ENCODE measurements around the gene AASS.

AASS gene

DNA sequence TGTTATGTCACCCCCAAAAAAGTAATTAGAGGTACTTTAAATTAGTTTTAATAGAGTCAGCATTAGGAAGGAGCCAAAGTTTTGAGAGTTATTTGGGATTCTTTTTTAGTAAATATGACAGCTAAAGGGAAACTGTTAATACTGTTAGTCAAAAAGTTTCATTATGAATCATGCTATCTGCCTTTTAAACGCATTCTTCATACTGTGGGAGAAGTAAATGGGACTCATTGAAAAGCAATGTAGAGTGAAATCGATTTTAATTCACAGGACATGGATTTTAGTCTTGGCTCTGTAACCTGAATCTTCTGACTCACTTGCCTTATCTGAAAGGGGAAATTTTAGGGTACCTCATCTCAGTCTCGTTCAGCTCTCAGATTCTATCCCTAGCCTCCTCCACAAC, 105.1 kb downstream of the AASS start:
- no peak for DNase-seq (ENCODE audit: low read depth)

DNA sequence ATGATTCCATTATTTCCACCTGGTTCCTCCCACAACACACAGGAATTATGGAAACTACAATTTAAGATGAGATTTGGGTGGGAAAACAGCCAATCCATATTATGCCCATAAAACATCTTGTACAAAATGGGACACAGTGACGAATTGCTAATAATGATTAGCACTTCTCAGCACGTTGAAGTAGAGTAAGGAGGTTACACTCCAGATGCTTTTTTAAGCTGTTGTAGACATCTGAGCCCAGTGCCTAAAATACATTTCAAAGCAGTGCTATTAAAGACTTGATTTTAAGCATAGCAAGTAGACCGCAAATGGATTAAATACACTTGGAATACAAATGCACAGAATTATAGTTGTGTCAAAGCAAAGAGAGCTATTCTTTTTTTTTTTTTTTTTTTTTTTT, 105.9 kb downstream of the AASS start:
- DNase-seq (ENCODE audit: low read depth), result no peak

DNA sequence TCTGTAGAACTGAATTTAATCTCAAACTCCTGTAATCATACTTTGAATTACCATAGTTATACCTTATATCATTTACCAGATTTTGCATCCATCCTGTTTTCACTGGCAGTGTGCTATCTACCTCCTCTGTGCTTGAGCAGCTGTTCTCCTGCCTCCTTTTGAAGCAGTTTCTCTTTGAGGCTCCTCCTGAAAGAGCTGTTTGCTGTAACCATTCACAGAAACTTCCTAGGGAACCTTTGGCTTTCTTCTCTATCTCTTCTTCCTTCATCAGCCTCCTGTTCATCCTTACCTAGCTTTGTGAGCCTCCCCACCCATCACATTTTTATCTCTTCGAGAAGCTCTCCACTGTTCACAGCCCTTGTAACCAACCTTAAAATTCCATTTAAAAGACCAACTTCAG, 108.2 kb downstream of the AASS start:
- DNase-seq (ENCODE audit: low read depth), result no peak

DNA sequence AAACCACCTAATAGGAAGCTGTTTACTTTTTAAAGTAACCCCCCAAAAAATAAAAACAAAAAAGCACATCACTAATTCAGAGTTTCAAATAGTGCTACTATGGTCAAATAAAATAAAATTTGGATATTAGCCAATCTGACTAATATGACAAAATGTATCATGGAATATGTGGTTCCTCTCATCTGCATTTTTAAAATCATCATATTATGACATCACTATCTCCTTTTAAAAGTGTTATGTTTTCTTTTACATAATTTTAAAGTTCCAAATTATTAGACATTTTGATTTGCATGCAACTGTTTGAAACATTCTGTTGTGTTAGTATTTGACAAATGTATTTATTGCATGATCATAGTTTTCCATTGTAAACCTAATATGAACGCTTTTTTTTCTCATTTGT, 110.4 kb downstream of the AASS start:
- DNase-seq (ENCODE audit: low read depth), result no peak

DNA sequence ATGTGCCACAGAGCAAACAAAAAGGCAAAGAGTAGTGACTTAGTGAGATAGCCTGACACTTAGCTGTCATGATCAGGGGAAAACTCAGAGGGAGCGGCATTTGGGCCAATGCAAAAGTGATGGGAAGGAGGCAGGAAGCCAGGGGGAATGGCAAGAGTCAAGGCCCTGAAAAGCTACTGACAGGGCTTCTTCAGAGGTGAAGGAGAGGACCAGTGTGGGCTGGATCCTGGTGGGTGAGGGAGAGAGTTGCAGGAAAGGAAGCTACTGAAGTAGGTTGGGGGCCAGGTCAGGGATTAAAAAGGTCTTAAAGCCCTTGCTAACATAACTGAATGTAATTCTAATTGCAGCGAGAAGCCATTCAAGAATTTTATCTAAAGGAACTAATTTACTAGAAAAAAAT, 117.0 kb downstream of the AASS start:
- no peak for DNase-seq (ENCODE audit: low read depth)
